HG02588 (cell line): ENCODE results near the gene RNF39.
A peak's percentile ranks its signal among the peaks of the same experiment; 100 is the strongest.

Experiments used
- ATAC-seq: cut with Tn5 transposase; IDR thresholded peaks from one replicate; pipeline ENCODE4 v1.9.1; 2021; ENCODE audit warnings: mild to moderate bottlenecking, moderate library complexity; ENCODE audit not compliant: unreplicated experiment

RNF39 gene

GRCh38 chr6:30097902-30098768 lies 22.6 kb upstream of the RNF39 start:
- no peak for ATAC-seq

GRCh38 chr6:30096829-30097228 lies 21.3 kb upstream of the RNF39 start:
- no peak for ATAC-seq

GRCh38 chr6:30093951-30094661 lies 18.5 kb upstream of the RNF39 start:
- ATAC-seq, result no peak

GRCh38 chr6:30092852-30093543 lies 17.4 kb upstream of the RNF39 start:
- no peak for ATAC-seq

- ATAC-seq, result no peak
Measured at GRCh38 chr6:30091577-30092381, 16.2 kb upstream of the RNF39 start.

GRCh38 chr6:30087876-30088275 lies 12.3 kb upstream of the RNF39 start:
- ATAC-seq, result no peak

- no peak for ATAC-seq
Measured at GRCh38 chr6:30077218-30077617, 1.6 kb upstream of the RNF39 start.

GRCh38 chr6:30075790-30076732 lies 492 bp upstream of the RNF39 start:
- ATAC-seq, result no peak

- no peak for ATAC-seq
Measured at GRCh38 chr6:30074331-30075093, 1.1 kb downstream of the RNF39 start.

GRCh38 chr6:30073489-30074235 lies 1.9 kb downstream of the RNF39 start:
- ATAC-seq, result no peak

GRCh38 chr6:30071858-30072257 lies 3.7 kb downstream of the RNF39 start:
- ATAC-seq, result no peak

GRCh38 chr6:30071081-30071818 lies 4.3 kb downstream of the RNF39 start:
- no peak for ATAC-seq

GRCh38 chr6:30067460-30068139 lies 8.0 kb downstream of the RNF39 start:
- ATAC-seq, result no peak

- ATAC-seq, result peak; percentile 94
Measured at GRCh38 chr6:30066577-30067459, 8.8 kb downstream of the RNF39 start, which contains the start of gene PPP1R11. TSS of gene PPP1R11 (plus strand) at chr6:30067198. CDS start at chr6:30067411, 213 bp downstream.

GRCh38 chr6:30066082-30066481 lies 9.5 kb downstream of the RNF39 start:
- ATAC-seq, result no peak

- no peak for ATAC-seq
Measured at GRCh38 chr6:30063315-30063714, 12.3 kb downstream of the RNF39 start.
